IMR-90 (cell line): ENCODE measurements around the gene NKAIN2. TPM values are rescaled to one million over a fixed set of nuclear protein-coding genes. Genes with fewer than 3 reads are reported as not detected.

Source experiments
- ATAC-seq: fragments of 200-7000 bp; cut with Tn5 transposase; 2 replicates; pipeline ENCODE4 v1.9.1; 2020; ENCODE audit warnings: low read depth, mild to moderate bottlenecking, moderate library complexity
- BruUV-seq: library from RNA; stranded (reverse); fragments of 400-500 nt; replicated peaks from 2 replicates; lab custom pipeline; 2021; lab: Mats Ljungman, UMichigan
- CTCF ChIA-PET: fragments of 300-600 bp; formaldehyde crosslinking; extraction: SDS; loops from one replicate; lab custom pipeline; 2021; ENCODE audit warnings: antibody characterized with exemption; lab: Yijun Ruan, JAX
- POLR2A ChIA-PET: fragments of 300-600 bp; sonication (Branson Sonifier 250); formaldehyde crosslinking; loops from one replicate; lab custom pipeline; 2022; ENCODE audit warnings: antibody characterized with exemption; ENCODE audit not compliant: unreplicated experiment; lab: Charles Lee
- DNase-seq: peaks from one replicate; pipeline ENCODE4 v3.0.0; 2013
- H2AFZ ChIP-seq: replicated peaks from 2 replicates; pipeline ENCODE3; 2013; ENCODE audit warnings: low read length, mild to moderate bottlenecking; ENCODE audit not compliant: poor library complexity
- H2AK5ac ChIP-seq: 2 replicates; pipeline ENCODE4 v1.6.1; 2013; ENCODE audit warnings: low read depth, low read length, inconsistent platforms
- H2AK9ac ChIP-seq: replicated peaks from 2 replicates; pipeline ENCODE3; 2013; ENCODE audit warnings: mild to moderate bottlenecking, low read depth, low read length, moderate library complexity; ENCODE audit not compliant: poor library complexity
- H2BK120ac ChIP-seq: 2 replicates; pipeline ENCODE4 v1.6.1; 2013; ENCODE audit warnings: low read depth, low read length, inconsistent platforms
- H2BK15ac ChIP-seq: 3 replicates; pipeline ENCODE4 v1.6.1; 2013; ENCODE audit warnings: low read depth, low read length, inconsistent platforms
- H2BK20ac ChIP-seq: 2 replicates; pipeline ENCODE4 v1.6.1; 2013; ENCODE audit warnings: low read depth, mild to moderate bottlenecking, inconsistent platforms, low read length, moderate library complexity
- H2BK5ac ChIP-seq: 2 replicates; pipeline ENCODE4 v1.6.1; 2013; ENCODE audit warnings: mild to moderate bottlenecking, low read depth, low read length, inconsistent platforms; ENCODE audit not compliant: poor library complexity, severe bottlenecking
- H3K14ac ChIP-seq: replicated peaks from 2 replicates; pipeline ENCODE4 v1.6.1; 2013; ENCODE audit warnings: low read depth, low read length, inconsistent platforms
- H3K18ac ChIP-seq: 2 replicates; pipeline ENCODE4 v1.6.1; 2013; ENCODE audit warnings: low read depth, low read length, control low read depth
- H3K23ac ChIP-seq: 2 replicates; pipeline ENCODE4 v1.6.1; 2013; ENCODE audit warnings: low read depth, low read length, inconsistent platforms
- H3K27ac ChIP-seq: 2 replicates; pipeline ENCODE4 v1.5.1; 2013; ENCODE audit warnings: mild to moderate bottlenecking, control low read depth, low read length; ENCODE audit not compliant: insufficient read depth
- H3K27me3 ChIP-seq: 2 replicates; pipeline ENCODE4 v1.6.1; 2013; ENCODE audit warnings: low read length; ENCODE audit not compliant: control insufficient read depth, insufficient read depth
- H3K36me3 ChIP-seq: 2 replicates; pipeline ENCODE4 v1.6.1; 2013; ENCODE audit warnings: low read length, mixed read lengths; ENCODE audit not compliant: control insufficient read depth, insufficient read depth
- H3K4ac ChIP-seq: 2 replicates; pipeline ENCODE4 v1.6.1; 2013; ENCODE audit warnings: low read depth, low read length, inconsistent platforms
- H3K4me1 ChIP-seq: 2 replicates; pipeline ENCODE4 v1.6.1; 2013; ENCODE audit warnings: low read length, mixed read lengths; ENCODE audit not compliant: control insufficient read depth, insufficient read depth
- H3K4me2 ChIP-seq: 2 replicates; pipeline ENCODE4 v1.6.1; 2013; ENCODE audit warnings: low read depth, mild to moderate bottlenecking, control low read depth, low read length, moderate library complexity
- H3K4me3 ChIP-seq: 2 replicates; pipeline ENCODE4 v1.5.1; 2013; ENCODE audit warnings: low read depth, mild to moderate bottlenecking, control low read depth, low read length, moderate library complexity; ENCODE audit not compliant: insufficient read depth
- H3K56ac ChIP-seq: 2 replicates; pipeline ENCODE4 v1.6.1; 2013; ENCODE audit warnings: low read length, inconsistent platforms; ENCODE audit not compliant: insufficient read depth; ENCODE audit errors: extremely low read depth
- H3K79me1 ChIP-seq, 2 experiments: 2 replicates each; pipeline ENCODE4 v1.6.1; 2013; ENCODE audit warnings: low read length in 2 of 2, inconsistent platforms in 1 of 2, low read depth in 1 of 2
- H3K9ac ChIP-seq: 2 replicates; pipeline ENCODE4 v1.6.1; 2013; ENCODE audit warnings: low read depth, low read length, control low read depth
- H3K9me1 ChIP-seq: 2 replicates; pipeline ENCODE4 v1.6.1; 2013; ENCODE audit warnings: low read length, inconsistent platforms; ENCODE audit not compliant: insufficient read depth
- H3K9me3 ChIP-seq: 2 replicates; pipeline ENCODE4 v1.6.1; 2013; ENCODE audit warnings: low read length; ENCODE audit not compliant: control insufficient read depth, insufficient read depth
- H4K20me1 ChIP-seq: 2 replicates; pipeline ENCODE4 v1.6.1; 2013; ENCODE audit warnings: low read length, inconsistent platforms; ENCODE audit not compliant: insufficient read depth
- H4K5ac ChIP-seq: 2 replicates; pipeline ENCODE4 v1.6.1; 2013; ENCODE audit warnings: mild to moderate bottlenecking, low read depth, low read length, control low read depth
- H4K8ac ChIP-seq, 2 experiments: 2 replicates each; pipeline ENCODE4 v1.6.1; 2013; ENCODE audit warnings: low read depth in 2 of 2, low read length in 2 of 2, control low read depth in 1 of 2, inconsistent platforms in 1 of 2
- H4K91ac ChIP-seq: 2 replicates; pipeline ENCODE4 v1.6.1; 2013; ENCODE audit warnings: low read depth, low read length, inconsistent platforms; ENCODE audit not compliant: insufficient read depth
- CEBPB ChIP-seq: IDR thresholded peaks from 2 replicates; pipeline ENCODE4 v1.6.1; 2012; ENCODE audit warnings: low read depth, low read length, improper control_type of control experiment
- CTCF ChIP-seq: conservative IDR thresholded peaks from 2 replicates; pipeline ENCODE4 v1.5.1; 2012; ENCODE audit warnings: mild to moderate bottlenecking, low read depth, low read length, improper control_type of control experiment
- POLR2A ChIP-seq: IDR thresholded peaks from 2 replicates; pipeline ENCODE4 v1.6.1; 2012; ENCODE audit warnings: mild to moderate bottlenecking, low read depth, low read length
- SMC3 ChIP-seq: fragments of 150-350 bp; IDR thresholded peaks from 2 replicates; pipeline ENCODE4 v1.6.1; 2016; ENCODE audit warnings: low read depth, mild to moderate bottlenecking, antibody characterized with exemption, low read length, moderate library complexity
- WGBS, 2 experiments: methylation state at CpG; one replicate each; pipeline versions ENCODE4 v1.1.5 to v1.1.7; 2013; ENCODE audit warnings: missing lambda C conversion rate in 2 of 2; ENCODE audit not compliant: insufficient read length in 1 of 2; ENCODE audit errors: extremely low coverage in 2 of 2; 5-methylcytosine and 5-hydroxymethylcytosine counted together
- dilution Hi-C: fragments of 300-500 bp; cut with HindIII; formaldehyde crosslinking; loops from one replicate; pipeline ENCODE4 v1.14.3; 2018; ENCODE audit warnings: low sequenced_read_pairs; ENCODE audit not compliant: unreplicated experiment
- in situ Hi-C: fragments of 300-500 bp; cut with MboI; formaldehyde crosslinking; loops from 3 replicates; pipeline ENCODE4 v1.14.3; 2019; ENCODE audit warnings: low sequenced_read_pairs, inconsistent platforms, mixed read lengths
- intact Hi-C: fragments of 100-400 bp; cut with micrococcal nuclease; formaldehyde crosslinking; loops from 2 replicates; pipeline ENCODE4 v1.10.0; 2022
- polyA plus RNA-seq, 3 experiments: library from polyadenylated mRNA; depleted of rRNA; stranded (reverse); fragments of >200 nt; gene quantifications; 2 replicates each; pipeline ENCODE4 v1.2.3, GENCODE V29; 2012; ENCODE audit warnings: low replicate concordance in 1 of 3
- total RNA-seq: library from RNA; depleted of rRNA; stranded (reverse); fragments of >200 nt; gene quantifications from 2 replicates; pipeline ENCODE4 v1.2.3, GENCODE V29; 2012

Gene NKAIN2
- total and polyA plus RNA-seq, 2 of the 4 experiments (the other 2 are of a cell fraction): not detected

- dilution Hi-C loops: no loop called here
- DNase-seq (no peak), ATAC-seq (no peak)
- Histone ChIP-seq H2AK9ac (no peak overlapping the region), H4K91ac (no peak overlapping the region), H3K9me3 (no peaks in the 10 kb centered on the region), H2BK120ac (no peak overlapping the region), H3K9ac (no peak overlapping the region), H2AFZ (no peak overlapping the region), H3K4me3 (no peak overlapping the region), H3K27me3 (no peaks in the 10 kb centered on the region), H3K4me2 (no peak overlapping the region), H2BK5ac (no peak overlapping the region), H3K79me1 (no peaks in the 10 kb centered on the region), H2BK15ac (no peak overlapping the region), H3K56ac (no peak overlapping the region), H2AK5ac (no peak overlapping the region), H3K36me3 (no peaks in the 10 kb centered on the region), H3K4me1 (no peaks in the 10 kb centered on the region), H2BK20ac (no peak overlapping the region), H4K5ac (no peak overlapping the region), H3K18ac (no peak overlapping the region), H3K23ac (no peak overlapping the region), H3K4ac (no peak overlapping the region), H4K20me1 (no peaks in the 10 kb centered on the region), H3K9me1 (no peaks in the 10 kb centered on the region), H3K27ac (no peak overlapping the region), H4K8ac (no peak overlapping the region), H3K14ac (no peak overlapping the region)
- ChIA-PET POLR2A (no interaction called here), CTCF (no interaction called here)
- in situ Hi-C loops: no loop called here
- 51% methylated on average over 3 of the region's 8 CpGs; no CpG with 5 or more reads in 1 of the 2 experiments for WGBS, 2 experiments
- intact Hi-C loops: no loop called here
- TF ChIP-seq POLR2A (no peak), CTCF (no peak), SMC3 (no peak), CEBPB (no peak)
- BruUV-seq: no TSS peak
Observed at GRCh38 chr6:124254941-124255685, 451.4 kb downstream of the NKAIN2 start.
